Activated CD4-positive, CD25-positive, alpha-beta regulatory T cell treated with anti-CD3 and anti-CD28 coated beads, Interleukin-2, amount 50 U/mL, for 72 hours (primary cell): ENCODE measurements around the gene ZBTB32.

Experiments
- DNase-seq: peaks from one replicate; pipeline ENCODE4 v3.0.0; 2021

Gene ZBTB32

GRCh38 chr19:35738021-35738886, 33.9 kb downstream of the ZBTB32 start:
- DNase-seq, result no peak

- DNase-seq, result no peak
Observed at GRCh38 chr19:35738887-35739229, 34.5 kb downstream of the ZBTB32 start.

GRCh38 chr19:35739275-35740107, 35.1 kb downstream of the ZBTB32 start:
- no peak for DNase-seq

- no peak for DNase-seq
Observed at GRCh38 chr19:35740108-35740422, 35.7 kb downstream of the ZBTB32 start.

- peak; percentile 95 for DNase-seq
Observed at GRCh38 chr19:35740423-35741202, 36.3 kb downstream of the ZBTB32 start.

- no peak for DNase-seq
Observed at GRCh38 chr19:35741203-35741515, 36.8 kb downstream of the ZBTB32 start.

- DNase-seq, result peak; percentile 66
Observed at GRCh38 chr19:35742121-35742724, 37.9 kb downstream of the ZBTB32 start, which contains the start of gene IGFLR1. Gene IGFLR1, minus strand, starts transcription at chr19:35742452. Its CDS starts 1,272 bp downstream, at chr19:35741180.

- DNase-seq, result no peak
Observed at GRCh38 chr19:35743640-35744429, 39.5 kb downstream of the ZBTB32 start.

- DNase-seq, result peak; percentile 90
Observed at GRCh38 chr19:35744430-35745327, 40.3 kb downstream of the ZBTB32 start.

GRCh38 chr19:35745328-35746086, 41.1 kb downstream of the ZBTB32 start, which contains the start of the genes PSENEN and U2AF1L4:
Gene PSENEN, plus strand, starts transcription at chr19:35745651. Its CDS starts 280 bp downstream, at chr19:35745931.
Gene U2AF1L4, minus strand, starts transcription at chr19:35745418. Its CDS starts 27 bp downstream, at chr19:35745391.
- peak; percentile 93 for DNase-seq

- no peak for DNase-seq
Observed at GRCh38 chr19:35746087-35746462, 41.7 kb downstream of the ZBTB32 start.

GRCh38 chr19:35746531-35746930, 42.2 kb downstream of the ZBTB32 start:
- DNase-seq, result peak; percentile 21

GRCh38 chr19:35748106-35749020, 44.0 kb downstream of the ZBTB32 start, which contains the start of gene LIN37:
Gene LIN37, plus strand, starts transcription at chr19:35748576. Its CDS starts 149 bp downstream, at chr19:35748725.
- peak; percentile 95 for DNase-seq

- no peak for DNase-seq
Observed at GRCh38 chr19:35750167-35750566, 45.8 kb downstream of the ZBTB32 start.

- DNase-seq, result peak; percentile 26
Observed at GRCh38 chr19:35751839-35752745, 47.7 kb downstream of the ZBTB32 start.

- DNase-seq, result no peak
Observed at GRCh38 chr19:35752746-35753350, 48.5 kb downstream of the ZBTB32 start.
